Lung microvascular endothelial cell (primary cell): ENCODE results near the gene NINJ2. TPM values are rescaled to one million over a fixed set of nuclear protein-coding genes. Genes with fewer than 3 reads are reported as not detected.
A peak's percentile ranks its signal among the peaks of the same experiment; 100 is the strongest.
"Not testable (repeated sequence)": the region's sequence is repeated elsewhere in the genome, so short reads cannot be mapped to it uniquely, and the experiment has no call there.

ENCODE experiments used
- DNase-seq, 2 donors: peaks; one replicate each; pipeline versions ENCODE4 v3.0.0 to v3.0.0-alpha.2; 2010; ENCODE audit warnings: low read depth in 2 of 2
- total RNA-seq: library from RNA; depleted of rRNA; stranded (reverse); fragments of >200 nt; gene quantifications from 2 replicates; pipeline ENCODE4 v1.2.1, GENCODE V29; 2014

Gene NINJ2
- total RNA-seq, 1 donor from 2014 or later, result 0.79 TPM

DNA sequence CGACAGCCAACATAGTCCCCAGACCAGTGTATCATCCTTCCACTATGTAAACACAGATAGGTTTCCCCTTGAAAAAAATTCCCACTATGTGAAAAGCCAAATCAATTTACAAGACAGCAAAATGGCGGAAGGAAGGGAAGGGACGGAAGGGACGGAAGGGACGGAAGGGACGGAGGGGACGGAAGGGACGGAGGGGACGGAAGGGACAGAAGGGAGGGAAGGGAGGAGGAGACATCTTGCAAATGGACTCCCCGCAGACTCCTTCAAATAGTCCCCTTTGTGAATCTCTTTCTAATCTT lies 75.3 kb downstream of the NINJ2 start:
- DNase-seq, result no peak

GRCh38 chr12:587132-588023 lies 75.9 kb downstream of the NINJ2 start:
- DNase-seq, result no peak

DNA sequence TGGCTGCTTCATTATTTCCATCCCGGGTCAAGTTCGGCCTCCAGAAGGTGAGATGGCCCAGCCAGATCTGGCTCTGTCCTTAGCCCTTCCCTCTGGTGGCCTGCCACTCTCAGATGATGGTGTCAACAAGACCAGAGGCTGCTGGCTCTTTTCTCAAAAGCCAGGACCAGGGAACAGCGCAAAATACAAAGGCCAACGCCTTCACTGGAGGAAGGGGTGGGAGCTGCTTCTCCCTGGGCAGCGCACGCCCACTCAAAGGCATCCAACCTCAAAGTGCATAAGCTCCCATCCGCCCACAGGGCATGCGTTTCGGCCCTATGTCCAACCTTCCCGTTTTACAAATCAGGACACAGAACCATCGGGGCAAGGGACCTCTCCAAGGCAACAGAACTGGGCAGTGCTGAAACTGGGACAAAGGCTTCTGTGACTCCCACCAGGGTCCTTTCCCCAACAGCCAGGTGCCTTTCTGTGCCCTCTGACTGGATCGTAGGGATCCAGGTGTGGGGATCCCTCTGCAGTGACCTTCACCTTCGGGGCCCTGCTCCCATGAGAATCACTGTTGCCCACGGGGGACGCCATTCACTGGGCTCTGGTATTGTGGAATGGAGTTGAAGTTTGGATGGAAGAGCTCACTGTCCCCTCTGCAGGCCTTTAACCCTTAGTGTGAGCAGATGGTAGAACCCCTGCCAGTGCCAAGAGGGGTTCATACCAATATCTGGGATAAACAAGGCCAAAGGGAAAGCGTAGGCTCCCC lies 76.8 kb downstream of the NINJ2 start:
- no peak for DNase-seq

DNA sequence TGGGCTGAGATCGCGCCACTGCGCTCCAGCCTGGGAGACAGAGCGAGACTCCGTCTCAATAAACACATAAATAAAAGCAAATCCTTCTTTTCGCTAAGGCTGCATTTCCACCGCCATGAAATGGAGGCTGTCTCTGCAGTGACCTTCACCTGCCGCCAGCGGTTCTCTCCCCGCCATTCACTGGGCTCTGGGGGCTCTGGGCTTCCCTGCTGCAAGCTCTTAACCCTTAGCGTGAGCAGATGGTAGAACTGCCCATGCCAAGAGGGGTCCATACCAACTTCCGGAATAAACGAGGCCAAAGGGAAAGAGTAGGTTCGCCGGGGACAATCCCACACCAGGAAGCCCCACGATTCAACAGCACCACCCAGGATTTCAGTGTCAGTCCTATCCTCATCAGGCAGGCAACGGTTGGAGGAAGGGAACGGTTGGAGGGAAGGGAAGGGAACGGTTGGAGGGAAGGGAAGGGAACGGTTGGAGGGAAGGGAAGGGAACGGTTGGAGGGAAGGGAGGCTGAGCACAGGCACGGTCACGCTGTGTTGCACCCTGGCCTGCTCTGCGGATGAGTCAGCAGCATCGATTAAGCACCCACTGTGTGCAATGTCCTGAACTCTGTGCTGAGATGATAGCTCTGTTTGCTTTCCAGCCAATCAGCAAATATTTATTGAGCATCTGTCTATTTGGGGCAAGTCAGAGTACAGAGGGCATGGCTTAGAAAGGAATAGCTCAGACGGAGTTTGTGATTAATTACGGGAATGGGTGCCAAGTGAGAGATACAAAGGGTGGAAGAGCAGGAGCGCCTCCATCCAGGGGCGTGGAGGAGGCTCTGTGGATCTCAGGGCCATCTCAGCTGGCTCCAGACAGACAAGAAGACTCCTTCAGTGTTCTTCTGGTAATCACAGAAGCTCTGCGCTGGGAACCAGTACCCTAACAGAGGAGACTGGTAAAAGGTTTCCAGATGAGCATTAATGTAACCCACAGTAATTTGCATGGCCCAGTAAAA lies 77.9 kb downstream of the NINJ2 start:
- DNase-seq, result no peak

DNA sequence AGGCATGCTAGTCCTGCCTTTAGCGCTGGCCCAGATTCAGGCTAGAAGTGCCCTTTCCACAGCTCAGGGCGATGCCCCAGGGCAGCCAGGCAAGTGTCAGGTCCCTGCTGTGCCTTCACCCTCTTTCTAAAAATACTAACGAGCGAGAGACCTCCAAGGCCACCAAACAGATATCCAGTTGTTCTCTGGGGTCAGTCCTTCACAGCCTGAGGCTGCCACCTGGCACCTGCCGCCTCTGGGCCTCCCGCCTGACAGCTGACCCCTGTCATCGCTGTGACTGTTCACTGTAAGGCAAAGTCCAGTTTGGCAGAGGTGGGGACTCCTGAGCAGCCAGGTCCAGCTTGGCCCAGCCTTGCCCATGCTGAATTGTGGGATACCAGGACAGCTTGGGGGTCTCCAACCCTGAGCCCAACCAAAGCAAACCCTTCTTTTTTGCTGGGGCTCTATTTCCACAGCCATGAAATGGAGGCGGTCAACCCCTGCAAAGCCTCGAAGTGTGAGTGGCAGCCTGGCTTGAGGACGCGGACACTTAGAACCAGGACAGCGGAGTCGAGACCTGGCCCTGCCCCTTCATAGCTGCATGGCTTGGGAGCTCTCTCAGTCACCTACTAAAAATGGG lies 79.9 kb downstream of the NINJ2 start:
- DNase-seq, result no peak

DNA sequence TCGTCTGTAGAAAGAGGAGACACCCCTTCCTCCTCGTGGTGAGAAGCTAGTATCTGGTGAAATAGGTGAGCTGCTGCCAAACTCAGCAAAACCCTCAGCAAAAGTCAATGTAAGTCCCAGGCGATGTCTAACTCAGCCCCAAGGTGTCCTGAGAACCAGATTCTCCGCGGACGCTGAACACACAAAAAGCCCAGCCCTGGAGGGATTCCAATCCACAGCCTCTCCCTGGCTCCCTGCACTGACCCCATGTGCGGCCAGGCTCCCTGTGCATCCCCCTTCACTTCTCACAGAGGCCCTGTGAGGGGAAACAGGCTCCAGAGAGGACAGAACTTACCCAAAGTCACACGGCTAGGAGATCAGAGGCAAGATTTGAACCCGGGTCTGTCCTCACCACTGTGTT lies 81.5 kb downstream of the NINJ2 start:
- no peak for DNase-seq

GRCh38 chr12:581321-581720 lies 81.9 kb downstream of the NINJ2 start:
- DNase-seq, result no peak

DNA sequence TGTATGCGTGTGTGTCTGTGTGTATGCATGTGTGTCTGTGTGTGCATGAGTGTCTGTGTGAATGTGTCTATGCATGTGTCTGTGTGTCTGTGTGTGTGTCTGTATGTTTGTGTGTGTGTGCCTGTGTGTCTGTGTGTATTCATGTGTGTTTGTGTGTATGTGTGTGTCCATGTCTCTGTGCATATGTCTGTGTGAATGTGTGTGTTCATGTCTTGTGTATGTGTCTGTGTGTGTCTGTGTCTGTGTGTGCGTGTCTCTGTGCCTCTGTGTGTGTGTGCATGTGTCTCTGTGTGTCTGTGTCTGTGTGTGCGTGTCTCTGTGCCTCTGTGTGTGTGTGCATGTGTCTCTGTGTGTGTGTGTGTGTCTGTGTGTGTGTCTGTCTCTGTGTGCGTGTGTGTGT lies 82.4 kb downstream of the NINJ2 start:
- no peak for DNase-seq

- DNase-seq, result no peak
These were observed 83.7 kb downstream of the NINJ2 start for GRCh38 chr12:579420-580110.

DNA sequence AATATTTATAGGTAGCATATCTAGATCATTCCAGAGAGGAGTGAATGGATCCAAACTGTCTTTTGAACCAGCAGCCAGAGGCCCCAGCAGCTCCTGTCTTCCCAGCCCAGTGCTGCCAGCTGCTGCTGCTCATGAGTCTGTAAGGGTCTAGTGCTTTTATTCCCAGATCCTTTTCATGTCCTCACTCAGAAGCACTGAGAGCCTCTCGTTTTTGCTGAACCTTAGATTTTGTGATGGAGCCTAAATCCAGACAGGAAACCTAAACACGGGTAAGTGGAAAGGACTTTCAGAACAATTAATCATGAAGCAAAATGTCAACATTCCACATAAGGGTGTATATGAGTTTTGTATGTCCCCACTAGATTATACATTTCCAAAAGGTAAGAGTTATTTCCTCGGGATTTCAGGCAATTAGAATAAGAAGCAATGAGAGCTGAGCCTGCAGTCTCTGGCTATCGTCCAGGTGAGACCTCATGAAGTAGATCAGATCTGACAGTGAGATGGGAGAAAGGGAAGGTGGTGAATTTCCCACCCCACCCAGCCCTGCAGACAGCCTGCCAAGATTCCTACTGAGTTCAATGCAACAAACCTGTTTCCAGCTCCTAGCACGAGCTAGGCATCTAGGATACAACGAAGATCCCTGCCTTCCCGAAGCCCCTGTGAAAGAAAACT lies 84.4 kb downstream of the NINJ2 start:
- peak; percentile 16 to 25 for DNase-seq

DNA sequence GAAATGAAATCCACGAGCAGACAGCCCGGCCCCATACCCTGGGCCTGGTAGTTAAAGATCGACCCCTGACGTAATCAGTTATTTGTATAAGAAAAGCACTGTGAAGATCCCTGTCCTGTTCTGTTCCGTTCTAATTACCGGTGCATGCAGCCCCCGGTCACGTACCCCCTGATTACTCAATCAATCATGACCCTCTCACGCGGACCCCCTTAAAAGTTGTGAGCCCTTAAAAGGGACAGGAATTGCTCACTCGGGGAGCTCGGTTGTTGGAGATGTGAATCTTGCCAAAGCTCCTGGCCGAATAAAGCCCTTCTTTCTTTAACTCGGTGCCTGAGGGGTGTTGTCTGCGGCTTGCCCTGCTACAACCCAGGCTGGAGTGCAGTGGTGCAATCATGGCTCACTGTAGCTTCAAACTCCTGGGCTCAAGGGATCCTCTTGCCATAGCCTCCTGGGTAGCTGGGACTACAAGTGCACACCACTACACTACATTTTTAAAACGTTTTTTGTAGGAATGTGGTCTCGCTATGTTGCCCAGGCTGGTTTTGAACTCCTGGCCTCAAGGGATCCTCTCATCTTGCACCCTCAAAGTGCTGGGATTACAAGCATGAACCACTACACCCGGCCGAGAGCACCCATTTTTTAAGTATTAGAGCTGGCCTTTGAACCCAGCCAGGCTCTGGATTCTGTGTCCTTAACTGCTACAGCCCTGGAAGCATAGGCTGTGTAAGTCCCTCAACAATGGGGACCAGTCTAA lies 85.1 kb downstream of the NINJ2 start:
- not testable (repeated sequence) for DNase-seq

- no peak for DNase-seq
These were observed 86.6 kb downstream of the NINJ2 start for GRCh38 chr12:576615-577110.

GRCh38 chr12:575948-576614 lies 87.2 kb downstream of the NINJ2 start:
- peak; percentile 67 to 87 for DNase-seq

DNA sequence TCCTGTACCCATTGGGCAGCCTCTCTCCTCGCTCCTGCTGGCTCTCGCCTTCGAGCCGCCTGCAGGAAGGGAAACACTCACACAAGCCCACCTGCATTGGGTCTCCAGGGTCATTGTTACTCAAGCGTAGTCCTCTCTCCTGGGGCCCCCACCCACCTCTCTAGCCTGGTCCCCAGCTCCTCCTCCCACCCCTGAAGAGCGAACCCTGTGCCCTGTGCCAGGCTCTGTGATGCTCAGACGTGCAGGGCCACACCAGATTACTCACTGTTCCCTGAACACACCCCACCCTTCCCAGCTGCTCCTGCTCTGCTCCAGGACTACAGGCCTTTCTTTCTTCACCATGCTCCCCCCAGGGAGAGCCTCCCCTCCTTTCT lies 88.1 kb downstream of the NINJ2 start:
- no peak for DNase-seq

GRCh38 chr12:574475-575128 lies 88.6 kb downstream of the NINJ2 start:
- DNase-seq, result no peak

- no peak for DNase-seq
These were observed 90.0 kb downstream of the NINJ2 start for GRCh38 chr12:573232-573631.

GRCh38 chr12:572532-572899 lies 90.7 kb downstream of the NINJ2 start:
- peak; percentile 12 to 63 for DNase-seq
